Panc1 (cell line): ENCODE measurements around the gene KCNQ1. TPM values are rescaled to one million over a fixed set of nuclear protein-coding genes. Genes with fewer than 3 reads are reported as not detected.
A peak's percentile ranks its signal among the peaks of the same experiment; 100 is the strongest.

Experiments
- ATAC-seq: fragments of 200-7000 bp; cut with Tn5 transposase; 2 replicates; pipeline ENCODE4 v1.9.1; 2020; ENCODE audit warnings: mild to moderate bottlenecking, moderate library complexity
- BruUV-seq: library from RNA; stranded (reverse); fragments of 400-500 nt; replicated peaks from 2 replicates; lab custom pipeline; 2021; lab: Mats Ljungman, UMichigan
- CTCF ChIA-PET: fragments of 300-600 bp; sonication (Branson Sonifier 250); formaldehyde crosslinking; loops from one replicate; lab custom pipeline; 2022; ENCODE audit warnings: antibody characterized with exemption; lab: Charles Lee
- POLR2A ChIA-PET: fragments of 300-600 bp; sonication (Branson Sonifier 250); formaldehyde crosslinking; loops from one replicate; lab custom pipeline; 2022; ENCODE audit warnings: antibody characterized with exemption; lab: Charles Lee
- DNase-seq: peaks from one replicate; pipeline ENCODE4 v3.0.0-alpha.2; 2010; ENCODE audit warnings: low read depth, low spot score
- H3K27ac ChIP-seq: 2 replicates; pipeline ENCODE4 v1.5.1; 2011; ENCODE audit warnings: mild to moderate bottlenecking, low read length, inconsistent platforms
- H3K27me3 ChIP-seq: fragments of 200-500 bp; sonication (Bioruptor generic); 2 replicates; pipeline ENCODE4 v1.6.0; 2014; ENCODE audit warnings: low read length, inconsistent platforms; ENCODE audit not compliant: control insufficient read depth, insufficient read depth
- H3K36me3 ChIP-seq: fragments of 200-500 bp; sonication (Bioruptor generic); 2 replicates; pipeline ENCODE4 v1.5.1; 2014; ENCODE audit warnings: inconsistent platforms, mild to moderate bottlenecking, low read length, moderate library complexity; ENCODE audit not compliant: control insufficient read depth, insufficient read depth
- H3K4me1 ChIP-seq: 2 replicates; pipeline ENCODE4 v1.5.1; 2011; ENCODE audit warnings: inconsistent platforms, mild to moderate bottlenecking, low read length, moderate library complexity; ENCODE audit not compliant: control insufficient read depth, insufficient read depth
- H3K4me3 ChIP-seq, 2 experiments: 2 replicates each; pipeline ENCODE4 v1.5.1; 2011 to 2012; ENCODE audit warnings: low read depth in 2 of 2, low read length in 2 of 2, mild to moderate bottlenecking in 2 of 2, inconsistent platforms in 1 of 2, moderate library complexity in 1 of 2
- H3K9me3 ChIP-seq: fragments of 200-500 bp; sonication (Bioruptor generic); 2 replicates; pipeline ENCODE4 v1.5.1; 2014; ENCODE audit warnings: low read depth, mild to moderate bottlenecking, inconsistent platforms, low read length, moderate library complexity; ENCODE audit not compliant: control insufficient read depth, insufficient read depth
- CTCF ChIP-seq: fragments of 450-650 bp; IDR thresholded peaks from 2 replicates; pipeline ENCODE4 v1.5.1; 2017; ENCODE audit warnings: mild to moderate bottlenecking
- POLR2AphosphoS5 ChIP-seq: IDR thresholded peaks from 2 replicates; pipeline ENCODE4 v1.6.1; 2012; ENCODE audit warnings: mild to moderate bottlenecking, low read depth, low read length, moderate library complexity
- SIN3A ChIP-seq: IDR thresholded peaks from 2 replicates; pipeline ENCODE4 v1.6.1; 2012; ENCODE audit warnings: low read depth, mild to moderate bottlenecking, low read length, moderate library complexity, borderline replicate concordance; ENCODE audit not compliant: insufficient read depth
- TCF7L2 ChIP-seq: IDR thresholded peaks from 2 replicates; pipeline ENCODE4 v1.6.1; 2011; ENCODE audit warnings: mild to moderate bottlenecking, low read depth, low read length, inconsistent platforms
- in situ Hi-C: cut with HindIII; loops from 2 replicates; pipeline ENCODE4 v1.10.0; 2016; ENCODE audit warnings: low sequenced_read_pairs, low pct_unique_long_range_greater_than_20kb
- intact Hi-C: fragments of 100-400 bp; cut with micrococcal nuclease; formaldehyde crosslinking; loops from one replicate; pipeline ENCODE4 v1.10.0; 2022; ENCODE audit not compliant: unreplicated experiment
- total RNA-seq: library from RNA; stranded (reverse); gene quantifications from one replicate; pipeline ENCODE4 v1.2.1, GENCODE V29; 2021; ENCODE audit not compliant: unreplicated experiment
- TF ChIP-seq, protein P1 (sequence below), 2 experiments: IDR thresholded peaks; 2 replicates each; pipeline ENCODE4 v1.6.1; 2011 to 2012; ENCODE audit warnings: low read depth in 2 of 2, control low read depth in 1 of 2, low read length in 1 of 2, mild to moderate bottlenecking in 1 of 2, moderate library complexity in 1 of 2; ENCODE audit not compliant: insufficient read depth in 1 of 2

KCNQ1 gene
- total RNA-seq, 1 experiment from 2014 or later = 1.0 TPM

- CTCF ChIA-PET = no interaction called here
- Histone ChIP-seq H3K4me3 (no peak overlapping the region), H3K4me1 (no peaks in the 10 kb centered on the region), H3K27me3 (no peaks in the 10 kb centered on the region), H3K27ac (no peak overlapping the region), H3K9me3 (no peaks in the 10 kb centered on the region), H3K36me3 (no peaks in the 10 kb centered on the region)
- DNase-seq (no peak), ATAC-seq (no peak)
- BruUV-seq = TSS peak; percentile 31
- TF ChIP-seq, protein P1, sequence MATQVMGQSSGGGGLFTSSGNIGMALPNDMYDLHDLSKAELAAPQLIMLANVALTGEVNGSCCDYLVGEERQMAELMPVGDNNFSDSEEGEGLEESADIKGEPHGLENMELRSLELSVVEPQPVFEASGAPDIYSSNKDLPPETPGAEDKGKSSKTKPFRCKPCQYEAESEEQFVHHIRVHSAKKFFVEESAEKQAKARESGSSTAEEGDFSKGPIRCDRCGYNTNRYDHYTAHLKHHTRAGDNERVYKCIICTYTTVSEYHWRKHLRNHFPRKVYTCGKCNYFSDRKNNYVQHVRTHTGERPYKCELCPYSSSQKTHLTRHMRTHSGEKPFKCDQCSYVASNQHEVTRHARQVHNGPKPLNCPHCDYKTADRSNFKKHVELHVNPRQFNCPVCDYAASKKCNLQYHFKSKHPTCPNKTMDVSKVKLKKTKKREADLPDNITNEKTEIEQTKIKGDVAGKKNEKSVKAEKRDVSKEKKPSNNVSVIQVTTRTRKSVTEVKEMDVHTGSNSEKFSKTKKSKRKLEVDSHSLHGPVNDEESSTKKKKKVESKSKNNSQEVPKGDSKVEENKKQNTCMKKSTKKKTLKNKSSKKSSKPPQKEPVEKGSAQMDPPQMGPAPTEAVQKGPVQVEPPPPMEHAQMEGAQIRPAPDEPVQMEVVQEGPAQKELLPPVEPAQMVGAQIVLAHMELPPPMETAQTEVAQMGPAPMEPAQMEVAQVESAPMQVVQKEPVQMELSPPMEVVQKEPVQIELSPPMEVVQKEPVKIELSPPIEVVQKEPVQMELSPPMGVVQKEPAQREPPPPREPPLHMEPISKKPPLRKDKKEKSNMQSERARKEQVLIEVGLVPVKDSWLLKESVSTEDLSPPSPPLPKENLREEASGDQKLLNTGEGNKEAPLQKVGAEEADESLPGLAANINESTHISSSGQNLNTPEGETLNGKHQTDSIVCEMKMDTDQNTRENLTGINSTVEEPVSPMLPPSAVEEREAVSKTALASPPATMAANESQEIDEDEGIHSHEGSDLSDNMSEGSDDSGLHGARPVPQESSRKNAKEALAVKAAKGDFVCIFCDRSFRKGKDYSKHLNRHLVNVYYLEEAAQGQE (IDR thresholded peaks at IDR 0.05; ENCODE audit: insufficient read depth in 1 of 2, low read depth in 2 of 2, low read length in 1 of 2) = no peak
- TF ChIP-seq POLR2AphosphoS5 (no peak), TCF7L2 (no peak), SIN3A (no peak), CTCF (no peak)
- in situ Hi-C loops (no loop called here), intact Hi-C loops (no loop called here)
- POLR2A ChIA-PET = no interaction called here
Observed at GRCh38 chr11:2668876-2669275, 224.1 kb downstream of the KCNQ1 start.

DNA sequence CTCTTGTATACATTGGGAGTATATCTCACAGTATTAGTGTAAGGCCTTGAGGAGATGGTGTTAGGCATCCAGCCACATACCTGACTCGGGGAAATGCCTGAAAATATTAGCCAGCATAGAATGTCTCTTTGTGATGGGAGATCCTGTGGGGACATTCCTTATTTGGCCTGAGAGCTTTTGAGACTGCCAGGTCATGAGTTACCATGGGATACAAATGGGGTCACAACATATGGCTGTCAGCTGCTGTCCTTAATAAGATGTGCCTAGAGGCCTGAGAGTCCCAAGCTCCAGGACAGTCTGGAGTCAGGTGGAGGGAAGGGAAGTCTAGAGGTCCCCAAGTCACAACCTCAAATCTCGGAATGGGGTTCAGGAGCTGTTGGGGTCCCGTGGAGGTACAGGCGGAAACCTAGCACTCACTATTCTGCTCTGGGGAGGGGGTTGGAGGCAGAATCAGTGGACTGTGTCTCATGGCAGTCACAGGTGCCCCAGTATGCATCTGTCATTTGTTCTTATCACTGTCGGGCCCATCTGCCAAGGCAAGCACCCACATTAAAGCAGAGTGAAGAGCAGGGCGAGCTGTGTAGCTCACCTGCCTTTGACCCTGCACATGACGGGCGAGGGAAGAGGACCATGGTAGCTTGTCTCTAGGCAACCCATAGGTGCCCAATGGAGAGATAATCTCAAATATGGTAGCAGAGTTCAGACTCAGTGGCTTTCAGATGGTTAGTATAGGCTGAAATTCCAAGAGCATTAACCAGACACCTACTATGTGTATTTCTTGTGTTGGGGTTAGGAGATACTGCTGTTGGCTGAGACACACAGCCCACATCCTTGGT is 225.0 kb downstream of the KCNQ1 start:
- Histone ChIP-seq H3K27ac (no peak overlapping the region), H3K36me3 (no peaks in the 10 kb centered on the region), H3K27me3 (no peaks in the 10 kb centered on the region), H3K4me3 (no peak overlapping the region), H3K9me3 (no peaks in the 10 kb centered on the region), H3K4me1 (no peaks in the 10 kb centered on the region)
- no peak for TF ChIP-seq TCF7L2
- BruUV-seq = no TSS peak
- in situ Hi-C loops = no loop called here
- CTCF ChIA-PET = no interaction called here
- POLR2A ChIA-PET = no interaction called here
- intact Hi-C loops = no loop called here
- no peak for DNase-seq
- no peak for ATAC-seq

DNA sequence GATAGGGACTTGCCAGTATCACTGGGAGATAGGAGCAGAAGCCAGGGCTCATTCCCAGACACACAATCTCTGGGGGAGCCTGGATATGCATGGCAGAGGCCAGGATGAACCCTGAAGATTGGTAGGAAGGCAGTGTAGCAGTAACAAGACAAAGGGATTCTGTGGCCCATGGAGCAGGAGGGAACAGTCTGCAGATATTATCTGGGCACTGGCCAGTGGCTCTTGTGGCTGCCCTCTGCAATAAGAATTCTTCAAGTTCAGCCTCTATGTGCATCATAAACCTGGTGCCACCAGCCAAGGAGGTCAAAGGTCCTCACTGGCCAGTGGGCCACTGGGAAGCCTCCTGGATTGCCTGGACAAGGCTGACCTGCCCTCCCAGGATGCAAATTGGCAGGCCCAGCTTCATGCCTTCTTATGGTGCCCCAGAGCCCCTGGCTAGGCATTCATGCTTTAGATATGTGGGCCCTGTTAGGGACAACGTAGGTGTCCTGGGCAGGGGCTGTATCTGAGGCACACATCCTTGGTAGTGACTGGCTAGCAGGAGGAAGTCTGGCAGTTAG is 225.8 kb downstream of the KCNQ1 start:
- TF ChIP-seq, protein P1 (IDR thresholded peaks at IDR 0.05; ENCODE audit: insufficient read depth in 1 of 2, low read depth in 2 of 2, low read length in 1 of 2) = no peak
- TF ChIP-seq CTCF (no peak), SIN3A (no peak), POLR2AphosphoS5 (no peak), TCF7L2 (no peak)
- Histone ChIP-seq H3K27ac (no peak overlapping the region), H3K36me3 (no peaks in the 10 kb centered on the region), H3K27me3 (no peaks in the 10 kb centered on the region), H3K4me3 (no peak overlapping the region), H3K9me3 (no peaks in the 10 kb centered on the region), H3K4me1 (no peaks in the 10 kb centered on the region)
- intact Hi-C loops = no loop called here
- DNase-seq = no peak
- ATAC-seq = no peak
- POLR2A ChIA-PET = no interaction called here
- in situ Hi-C loops = no loop called here
- BruUV-seq = no TSS peak
- CTCF ChIA-PET = no interaction called here
